Inferior parietal cortex (tissue), 1 donor: ENCODE results near the gene ZMAT2.
"Not testable (repeated sequence)": the region's sequence is repeated elsewhere in the genome, so short reads cannot be mapped to it uniquely, and the experiment has no call there.

Experiments used
- DNase-seq: peaks from one replicate; pipeline ENCODE4 v3.0.0-alpha.2; 2016; ENCODE audit errors: extremely low spot score

Gene ZMAT2

GRCh38 chr5:140700177-140701144 is at the start of gene ZMAT2:
ZMAT2 (plus strand) TSS chr5:140700447; CDS start chr5:140700461, 14 bp downstream.
- DNase-seq, result peak; percentile 100

GRCh38 chr5:140658870-140659269 is 41.4 kb upstream of the ZMAT2 start:
- no peak for DNase-seq

GRCh38 chr5:140660371-140660770 is 39.9 kb upstream of the ZMAT2 start:
- DNase-seq, result not testable (repeated sequence)

GRCh38 chr5:140664030-140664358 is 36.3 kb upstream of the ZMAT2 start:
- no peak for DNase-seq

- peak; percentile 96 for DNase-seq
Measured at GRCh38 chr5:140664359-140665119, 35.7 kb upstream of the ZMAT2 start, which contains the start of gene WDR55. WDR55 (plus strand) TSS chr5:140664904; CDS start chr5:140664913, 9 bp downstream.

GRCh38 chr5:140671035-140671434 is 29.2 kb upstream of the ZMAT2 start:
- DNase-seq, result not testable (repeated sequence)

GRCh38 chr5:140671472-140672125 is 28.6 kb upstream of the ZMAT2 start:
- no peak for DNase-seq

GRCh38 chr5:140672455-140673186 is 27.6 kb upstream of the ZMAT2 start:
- DNase-seq, result no peak

- DNase-seq, result no peak
Measured at GRCh38 chr5:140673187-140673976, 26.9 kb upstream of the ZMAT2 start, which contains the start of gene DND1. DND1 (minus strand) TSS chr5:140673576; CDS start chr5:140673542, 34 bp downstream.

- no peak for DNase-seq
Measured at GRCh38 chr5:140674211-140674610, 26.0 kb upstream of the ZMAT2 start.

GRCh38 chr5:140674629-140675028 is 25.6 kb upstream of the ZMAT2 start:
- no peak for DNase-seq

- no peak for DNase-seq
Measured at GRCh38 chr5:140677947-140678346, 22.3 kb upstream of the ZMAT2 start.

GRCh38 chr5:140678993-140679392 is 21.3 kb upstream of the ZMAT2 start:
- no peak for DNase-seq

- no peak for DNase-seq
Measured at GRCh38 chr5:140690376-140690932, 9.8 kb upstream of the ZMAT2 start.

GRCh38 chr5:140690941-140691924 is 9.0 kb upstream of the ZMAT2 start, which contains the start of the genes HARS1 and HARS2:
HARS1 (minus strand) TSS chr5:140691370; CDS start chr5:140691304, 66 bp downstream.
HARS2 (plus strand) TSS chr5:140691455; CDS start chr5:140691649, 194 bp downstream.
- peak; percentile 94 for DNase-seq

- no peak for DNase-seq
Measured at GRCh38 chr5:140694276-140694675, 6.0 kb upstream of the ZMAT2 start.

- no peak for DNase-seq
Measured at GRCh38 chr5:140696891-140697492, 3.3 kb upstream of the ZMAT2 start.

GRCh38 chr5:140707812-140708211 is 7.6 kb downstream of the ZMAT2 start:
- no peak for DNase-seq
